Liver (tissue), 3 donors: ENCODE results near the gene GPR15LG.
A peak's percentile ranks its signal among the peaks of the same experiment; 100 is the strongest.

Source experiments
- EGR1 ChIP-seq, 2 donors: IDR thresholded peaks; 2 replicates each; pipeline ENCODE4 v1.6.1; 2016 to 2018; ENCODE audit warnings: antibody characterized with exemption in 2 of 2, low read depth in 2 of 2
- FOXA2 ChIP-seq: IDR thresholded peaks from 2 replicates; pipeline ENCODE4 v1.6.1; 2016; ENCODE audit warnings: antibody characterized with exemption
- GABPA ChIP-seq, 2 donors: IDR thresholded peaks in 1 of 2; conservative IDR thresholded peaks in 1 of 2; 2 replicates each; pipeline ENCODE4 v1.6.1; 2016; ENCODE audit warnings: antibody characterized with exemption in 2 of 2, mild to moderate bottlenecking in 1 of 2, moderate library complexity in 1 of 2
- HNF4G ChIP-seq: IDR thresholded peaks from 2 replicates; pipeline ENCODE4 v1.6.1; 2016; ENCODE audit warnings: antibody characterized with exemption
- MAX ChIP-seq: IDR thresholded peaks from 2 replicates; pipeline ENCODE4 v1.6.1; 2016; ENCODE audit warnings: antibody characterized with exemption
- SP1 ChIP-seq: IDR thresholded peaks from 2 replicates; pipeline ENCODE4 v1.6.1; 2018; ENCODE audit warnings: antibody characterized with exemption, mild to moderate bottlenecking
- TAF1 ChIP-seq: conservative IDR thresholded peaks from 2 replicates; pipeline ENCODE4 v1.6.1; 2016; ENCODE audit warnings: antibody characterized with exemption, mild to moderate bottlenecking
- YY1 ChIP-seq: IDR thresholded peaks from 2 replicates; pipeline ENCODE4 v1.6.1; 2016; ENCODE audit warnings: antibody characterized with exemption, mild to moderate bottlenecking
- TF ChIP-seq, protein P1 (sequence below): fragments of 150-350 bp; IDR thresholded peaks from 2 replicates; pipeline ENCODE4 v1.5.1; 2017; ENCODE audit warnings: improper control_type of control experiment, low read depth, low read length; ENCODE audit not compliant: missing input control
- donor health status: healthy.
- donor health status: healthy.

DNA sequence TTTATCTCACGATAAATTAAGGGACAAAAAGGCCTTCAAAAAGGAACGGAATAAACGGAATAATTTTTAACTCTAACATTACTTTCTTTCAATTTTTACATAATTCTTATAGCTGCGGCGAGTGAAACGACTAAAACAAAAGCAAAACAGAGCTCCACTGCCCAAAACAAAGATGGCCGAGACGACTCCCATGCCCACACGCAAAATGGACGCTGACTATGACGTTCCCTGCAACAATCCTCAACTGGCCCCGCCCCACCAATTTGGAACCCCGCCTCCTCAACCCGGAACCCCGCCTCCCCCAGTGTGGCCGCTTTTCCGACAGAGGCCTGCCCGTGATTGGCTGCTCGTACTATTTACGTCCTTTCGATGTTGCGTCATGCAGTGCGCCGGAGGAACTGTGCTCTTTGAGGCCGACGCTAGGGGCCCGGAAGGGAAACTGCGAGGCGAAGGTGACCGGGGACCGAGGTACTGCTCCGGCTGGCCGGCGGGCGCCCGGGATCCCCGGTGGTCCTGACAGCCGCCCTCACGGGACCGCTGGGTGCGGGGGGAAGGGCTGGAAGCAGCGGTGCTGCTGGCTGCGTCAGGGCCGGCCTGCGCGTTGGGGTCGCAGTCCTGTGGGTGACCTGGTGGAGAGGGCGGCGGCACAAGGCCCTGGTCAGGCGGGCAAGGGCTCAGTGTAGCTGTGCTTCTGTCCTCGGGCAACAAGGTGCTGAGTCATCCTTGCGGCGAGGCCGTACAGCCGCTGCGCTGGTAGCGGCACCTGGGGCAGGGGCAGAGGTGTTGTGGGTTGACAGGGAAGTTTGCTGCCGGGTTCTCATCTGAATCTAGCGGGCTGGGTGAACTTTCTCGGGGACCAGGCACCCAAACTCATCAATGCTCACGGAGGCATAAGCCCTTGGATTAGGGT is 34.2 kb upstream of the GPR15LG start, which contains the start of gene GHITM:
- TF ChIP-seq, protein P1, sequence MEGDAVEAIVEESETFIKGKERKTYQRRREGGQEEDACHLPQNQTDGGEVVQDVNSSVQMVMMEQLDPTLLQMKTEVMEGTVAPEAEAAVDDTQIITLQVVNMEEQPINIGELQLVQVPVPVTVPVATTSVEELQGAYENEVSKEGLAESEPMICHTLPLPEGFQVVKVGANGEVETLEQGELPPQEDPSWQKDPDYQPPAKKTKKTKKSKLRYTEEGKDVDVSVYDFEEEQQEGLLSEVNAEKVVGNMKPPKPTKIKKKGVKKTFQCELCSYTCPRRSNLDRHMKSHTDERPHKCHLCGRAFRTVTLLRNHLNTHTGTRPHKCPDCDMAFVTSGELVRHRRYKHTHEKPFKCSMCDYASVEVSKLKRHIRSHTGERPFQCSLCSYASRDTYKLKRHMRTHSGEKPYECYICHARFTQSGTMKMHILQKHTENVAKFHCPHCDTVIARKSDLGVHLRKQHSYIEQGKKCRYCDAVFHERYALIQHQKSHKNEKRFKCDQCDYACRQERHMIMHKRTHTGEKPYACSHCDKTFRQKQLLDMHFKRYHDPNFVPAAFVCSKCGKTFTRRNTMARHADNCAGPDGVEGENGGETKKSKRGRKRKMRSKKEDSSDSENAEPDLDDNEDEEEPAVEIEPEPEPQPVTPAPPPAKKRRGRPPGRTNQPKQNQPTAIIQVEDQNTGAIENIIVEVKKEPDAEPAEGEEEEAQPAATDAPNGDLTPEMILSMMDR = peak; percentile 45
- TF ChIP-seq SP1 = peak; percentile 72
- TF ChIP-seq FOXA2 = no peak
- no peak for TF ChIP-seq HNF4G
- peak; percentile 14 for TF ChIP-seq MAX
- TF ChIP-seq EGR1 (IDR thresholded peaks at IDR 0.05; ENCODE audit: low read depth in 2 of 2) = peak in 1 of 2 donors; percentile 35
- peak; percentile 100 for TF ChIP-seq YY1
- TF ChIP-seq GABPA (IDR thresholded peaks at IDR 0.05 in 1 of 2, conservative IDR thresholded peaks at IDR 0.05 in 1 of 2) = peak; percentile 62 to 94
- TF ChIP-seq TAF1 = peak; percentile 3
